Stomach (tissue), 9 donors: ENCODE results near the gene SETDB1. TPM values are rescaled to one million over a fixed set of nuclear protein-coding genes. Genes with fewer than 3 reads are reported as not detected.
A peak's percentile ranks its signal among the peaks of the same experiment; 100 is the strongest.

Experiments used
- DNase-seq, 2 donors: peaks; one replicate each; pipeline versions ENCODE4 v3.0.0 to v3.0.0-alpha.2; 2013 to 2019
- H3K27ac ChIP-seq, 5 donors: fragments of 200-600 bp in 4 of 5; sonication (generic) in 4 of 5; one replicate each; pipeline ENCODE4 v1.5.1; 2013 to 2019; ENCODE audit warnings: mild to moderate bottlenecking in 1 of 5, moderate library complexity in 1 of 5
- H3K27me3 ChIP-seq, 3 donors: fragments of 200-600 bp; sonication (generic); one replicate each; pipeline ENCODE4 v1.5.1; 2017 to 2019; ENCODE audit warnings: mixed run types in 1 of 3
- H3K36me3 ChIP-seq, 4 donors: fragments of 200-600 bp; sonication (generic); 1 replicate in 3 of 4; 2 replicates in 1 of 4; pipeline ENCODE4 v1.5.1; 2016 to 2019
- H3K4me1 ChIP-seq, 4 donors: fragments of 200-600 bp; sonication (generic); one replicate each; pipeline ENCODE4 v1.5.1; 2016 to 2019
- H3K4me3 ChIP-seq, 4 donors: fragments of 200-600 bp; sonication (generic) in 3 of 4; one replicate each; pipeline ENCODE4 v1.5.1; 2016 to 2019; ENCODE audit warnings: mild to moderate bottlenecking in 1 of 4
- H3K9me3 ChIP-seq, 4 donors: fragments of 200-600 bp; sonication (generic); one replicate each; pipeline ENCODE4 v1.5.1; 2016 to 2019
- CTCF ChIP-seq, 7 experiments: fragments of 450-650 bp in 4 of 7; fragments of 200-600 bp in 3 of 7; sonication (generic) in 3 of 7; IDR thresholded peaks; one replicate each; pipeline ENCODE4 v1.5.1; 2016 to 2019; ENCODE audit warnings: antibody characterized with exemption in 7 of 7, control low read depth in 2 of 7, mild to moderate bottlenecking in 1 of 7
- EP300 ChIP-seq: sonication (generic); formaldehyde crosslinking; IDR thresholded peaks from one replicate; pipeline ENCODE4 v1.6.1; 2017; ENCODE audit warnings: antibody characterized with exemption
- POLR2A ChIP-seq, 4 donors: fragments of 450-650 bp; IDR thresholded peaks; one replicate each; pipeline ENCODE4 v1.6.1; 2016; ENCODE audit warnings: antibody characterized with exemption in 4 of 4, control low read depth in 2 of 4, mild to moderate bottlenecking in 1 of 4, moderate library complexity in 1 of 4
- POLR2AphosphoS5 ChIP-seq, 3 donors: sonication (generic); formaldehyde crosslinking; IDR thresholded peaks; one replicate each; pipeline ENCODE4 v1.6.1; 2016; ENCODE audit warnings: antibody characterized with exemption in 3 of 3
- WGBS, 5 donors: extraction: QIAGEN DNeasy Blood & Tissue Kit in 3 of 5; methylation state at CpG; one replicate each; pipeline versions ENCODE4 v1.1.5 to v1.1.7; 2013 to 2018; 5-methylcytosine and 5-hydroxymethylcytosine counted together
- intact Hi-C: fragments of 100-400 bp; cut with DNase I; formaldehyde crosslinking; loops from one replicate; pipeline ENCODE4 v1.15.1; 2023; ENCODE audit warnings: low total_unique reads
- polyA plus RNA-seq, 3 donors: library from polyadenylated mRNA; stranded (reverse); fragments of 200-250 nt; gene quantifications; one replicate each; pipeline ENCODE4 v1.2.3, GENCODE V29; 2013
- total RNA-seq, 5 donors: library from RNA; depleted of rRNA; stranded (reverse); fragments of >200 nt; gene quantifications; one replicate each; pipeline versions ENCODE4 v1.1.0 to v1.2.3, GENCODE V29; 2014 to 2016
- donor health status: healthy with polysubstance abuse.
- donor health status: Bipolar disorder and iron deficiency.
- donor health status: healthy.

Gene SETDB1
- total and polyA plus RNA-seq, 8 donors = 13.8 to 77.3 (median 29.2) TPM

- DNase-seq = no peak
- intact Hi-C loops = no loop called here
- no peaks in the 10 kb centered on the region for H3K27me3 ChIP-seq
- TF ChIP-seq POLR2AphosphoS5 (IDR thresholded peaks at IDR 0.05) = no peak
- TF ChIP-seq POLR2A (IDR thresholded peaks at IDR 0.05) = no peak
- no peak for TF ChIP-seq CTCF (IDR thresholded peaks at IDR 0.05)
- TF ChIP-seq EP300 = no peak
- H3K4me3 ChIP-seq = no peak overlapping the region
- 70 to 80% (median 78%) methylated on average over 14 to 17 of the region's 17 CpGs for WGBS, 5 donors
- no peaks in the 10 kb centered on the region for H3K9me3 ChIP-seq
- no peak overlapping the region for H3K27ac ChIP-seq
- H3K4me1 ChIP-seq = peaks cover 13 to 48% (median 29%) of the 10 kb centered on the region in 4 donors
- H3K36me3 ChIP-seq = peaks cover 33 to 72% (median 61%) of the 10 kb centered on the region in 4 donors
These were observed 73.0 kb downstream of the SETDB1 start for GRCh38 chr1:150999051-150999674.

GRCh38 chr1:150999926-151000325 is 73.8 kb downstream of the SETDB1 start:
- Histone ChIP-seq H3K9me3 (no peaks in the 10 kb centered on the region), H3K4me1 (peaks cover 16 to 56% (median 36%) of the 10 kb centered on the region in 4 donors), H3K36me3 (peaks cover 33 to 70% (median 61%) of the 10 kb centered on the region in 4 donors), H3K4me3 (no peak overlapping the region), H3K27ac (no peak overlapping the region), H3K27me3 (no peaks in the 10 kb centered on the region)
- DNase-seq = no peak
- TF ChIP-seq EP300 (no peak), POLR2A (IDR thresholded peaks at IDR 0.05) (no peak), POLR2AphosphoS5 (IDR thresholded peaks at IDR 0.05) (no peak), CTCF (IDR thresholded peaks at IDR 0.05) (no peak)
- intact Hi-C loops = no loop called here
- WGBS, 5 donors = 87 to 98% (median 94%) methylated on average over 2 of the region's 2 CpGs

GRCh38 chr1:151000408-151000807 is 74.2 kb downstream of the SETDB1 start:
- no peaks in the 10 kb centered on the region for H3K27me3 ChIP-seq
- H3K9me3 ChIP-seq = no peaks in the 10 kb centered on the region
- no peak for DNase-seq
- peaks cover 16 to 58% (median 40%) of the 10 kb centered on the region in 4 donors for H3K4me1 ChIP-seq
- 89 to 96% (median 92%) methylated on average over 3 of the region's 3 CpGs for WGBS, 5 donors
- no peak overlapping the region for H3K4me3 ChIP-seq
- no peak for TF ChIP-seq POLR2AphosphoS5 (IDR thresholded peaks at IDR 0.05)
- intact Hi-C loops = no loop called here
- H3K36me3 ChIP-seq = peaks cover 33 to 66% (median 61%) of the 10 kb centered on the region in 4 donors
- H3K27ac ChIP-seq = no peak overlapping the region

GRCh38 chr1:151001602-151002001 is 75.4 kb downstream of the SETDB1 start:
- H3K27ac ChIP-seq = peak overlapping the region in 2 of 5 donors; percentile 89 to 92
- 73 to 88% (median 80%) methylated on average over 4 of the region's 4 CpGs for WGBS, 5 donors
- no peak overlapping the region for H3K4me3 ChIP-seq
- no peaks in the 10 kb centered on the region for H3K27me3 ChIP-seq
- peaks cover 16 to 56% (median 42%) of the 10 kb centered on the region in 4 donors for H3K4me1 ChIP-seq
- DNase-seq = no peak
- intact Hi-C loops = no loop called here
- no peak for TF ChIP-seq EP300
- no peak for TF ChIP-seq POLR2A (IDR thresholded peaks at IDR 0.05)
- TF ChIP-seq CTCF (IDR thresholded peaks at IDR 0.05) = no peak
- TF ChIP-seq POLR2AphosphoS5 (IDR thresholded peaks at IDR 0.05) = no peak
- no peaks in the 10 kb centered on the region for H3K9me3 ChIP-seq
- peaks cover 33 to 60% (median 58%) of the 10 kb centered on the region in 4 donors for H3K36me3 ChIP-seq

GRCh38 chr1:151002051-151002450 is 75.9 kb downstream of the SETDB1 start:
- peak overlapping the region in 2 of 5 donors; percentile 89 to 92 for H3K27ac ChIP-seq
- WGBS, 5 donors = 76 to 87% (median 84%) methylated on average over 3 of the region's 3 CpGs
- no peaks in the 10 kb centered on the region for H3K27me3 ChIP-seq
- intact Hi-C loops = no loop called here
- peak overlapping the region in 1 of 4 donors; percentile 58 for H3K4me3 ChIP-seq
- H3K4me1 ChIP-seq = peaks cover 19 to 60% (median 45%) of the 10 kb centered on the region in 4 donors
- DNase-seq = no peak
- peaks cover 31 to 55% (median 53%) of the 10 kb centered on the region in 4 donors for H3K36me3 ChIP-seq
- TF ChIP-seq CTCF (IDR thresholded peaks at IDR 0.05) = no peak
- TF ChIP-seq EP300 = no peak
- no peak for TF ChIP-seq POLR2AphosphoS5 (IDR thresholded peaks at IDR 0.05)
- TF ChIP-seq POLR2A (IDR thresholded peaks at IDR 0.05) = no peak
- H3K9me3 ChIP-seq = no peaks in the 10 kb centered on the region
